OCI-LY1 (cell line): Measurements from ENCODE around the gene LRP1.

Source experiments
- EZH2 ChIP-seq: fragments of 200-600 bp; sonication (generic), shearing (Covaris generic); IDR thresholded peaks from 2 replicates; pipeline ENCODE4 v1.8.0; 2017; ENCODE audit warnings: borderline replicate concordance, mixed run types, mild to moderate bottlenecking, antibody characterized with exemption, low read length, moderate library complexity, mixed read lengths
- TF ChIP-seq, protein P1 (sequence below): fragments of 200-600 bp; sonication (generic), shearing (Covaris generic); IDR thresholded peaks from 2 replicates; pipeline ENCODE4 v1.5.1; 2017; ENCODE audit warnings: mild to moderate bottlenecking, antibody characterized with exemption, low read length, moderate library complexity, mixed read lengths

DNA sequence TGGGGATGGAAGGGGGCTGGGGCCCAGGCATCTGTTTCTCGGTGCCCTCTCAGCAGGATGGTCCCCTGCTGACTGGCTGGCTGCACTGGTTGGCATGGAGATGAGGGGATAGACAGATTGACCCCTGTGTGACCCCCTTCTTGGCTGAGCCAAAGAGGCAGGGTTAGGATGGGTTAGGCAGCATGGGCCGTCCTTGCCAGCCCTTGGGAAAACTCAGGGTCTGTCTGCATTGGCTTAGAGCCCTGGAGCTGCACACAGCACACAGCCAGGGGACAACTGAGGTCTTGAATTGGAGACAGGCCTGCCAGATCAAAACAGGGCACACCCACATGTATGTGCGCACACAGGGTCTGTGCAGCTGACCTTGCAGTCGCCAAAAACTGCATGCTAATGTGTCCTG is 30.4 kb downstream of the LRP1 start:
- TF ChIP-seq, protein P1, sequence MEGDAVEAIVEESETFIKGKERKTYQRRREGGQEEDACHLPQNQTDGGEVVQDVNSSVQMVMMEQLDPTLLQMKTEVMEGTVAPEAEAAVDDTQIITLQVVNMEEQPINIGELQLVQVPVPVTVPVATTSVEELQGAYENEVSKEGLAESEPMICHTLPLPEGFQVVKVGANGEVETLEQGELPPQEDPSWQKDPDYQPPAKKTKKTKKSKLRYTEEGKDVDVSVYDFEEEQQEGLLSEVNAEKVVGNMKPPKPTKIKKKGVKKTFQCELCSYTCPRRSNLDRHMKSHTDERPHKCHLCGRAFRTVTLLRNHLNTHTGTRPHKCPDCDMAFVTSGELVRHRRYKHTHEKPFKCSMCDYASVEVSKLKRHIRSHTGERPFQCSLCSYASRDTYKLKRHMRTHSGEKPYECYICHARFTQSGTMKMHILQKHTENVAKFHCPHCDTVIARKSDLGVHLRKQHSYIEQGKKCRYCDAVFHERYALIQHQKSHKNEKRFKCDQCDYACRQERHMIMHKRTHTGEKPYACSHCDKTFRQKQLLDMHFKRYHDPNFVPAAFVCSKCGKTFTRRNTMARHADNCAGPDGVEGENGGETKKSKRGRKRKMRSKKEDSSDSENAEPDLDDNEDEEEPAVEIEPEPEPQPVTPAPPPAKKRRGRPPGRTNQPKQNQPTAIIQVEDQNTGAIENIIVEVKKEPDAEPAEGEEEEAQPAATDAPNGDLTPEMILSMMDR: no peak
- TF ChIP-seq EZH2: no peak
